ENCODE results near the gene PAAF1. TPM values are rescaled to one million over a fixed set of nuclear protein-coding genes. Genes with fewer than 3 reads are reported as not detected.

The PAAF1 gene
- 24.3 TPM for polyA plus RNA-seq (2013)

GRCh38 chr11:73876424-73877310, at the start of gene PAAF1, which contains the start of gene COA4:
TSS of gene PAAF1 (plus strand) at chr11:73876999. CDS start at chr11:73877022, 23 bp downstream.
TSS of gene COA4 (minus strand) at chr11:73876846. CDS start at chr11:73873378, 3,468 bp downstream.
- Histone ChIP-seq H3K36me3 (ENCODE audit: control insufficient read depth in 4 of 4, insufficient read depth in 4 of 4, low read length in 3 of 4) (peaks cover 6 to 29% (median 15%) of the 10 kb centered on the region in 4 experiments), H3K27me3 (replicated peaks in 2 of 5; ENCODE audit: control insufficient read depth in 4 of 5, insufficient read depth in 5 of 5, low read length in 4 of 5) (no peaks in the 10 kb centered on the region), H3K9me3 (ENCODE audit: control extremely low read depth in 1 of 5, control insufficient read depth in 4 of 5, insufficient read depth in 2 of 5, low read depth in 1 of 5, low read length in 4 of 5) (no peaks in the 10 kb centered on the region), H3K4me1 (ENCODE audit: control extremely low read depth in 1 of 4, control insufficient read depth in 4 of 4, insufficient read depth in 4 of 4, low read length in 3 of 4) (peaks cover 11 to 18% (median 17%) of the 10 kb centered on the region in 4 experiments), H3K4me3 (ENCODE audit: control insufficient read depth in 1 of 7, extremely low read depth in 1 of 7, insufficient read depth in 4 of 7, low read depth in 2 of 7, low read length in 6 of 7) (peak within 1 kb of the TSS; percentile 66 to 97 (median 87)), H3K27ac (ENCODE audit: insufficient read depth in 1 of 2, low read depth in 1 of 2, low read length in 2 of 2, poor library complexity in 1 of 2, severe bottlenecking in 2 of 2) (peak within 1 kb of the TSS; percentile 77 to 90)
- 0% methylated on average over 46 of the region's 57 CpGs for WGBS (ENCODE audit: insufficient coverage)
- ChIA-PET POLR2A (no interaction called here), CTCF (interaction anchor here (0.7 kb wide), 1 partner anchor 997 kb away, joined by 3 read pairs; no protein-coding TSS in a partner anchor)
- DNase-seq: peak; percentile 97 to 99 (median 99)

- peaks cover 10 to 38% (median 20%) of the 10 kb centered on the region in 4 experiments for H3K36me3 ChIP-seq (ENCODE audit: control insufficient read depth in 4 of 4, insufficient read depth in 4 of 4, low read length in 3 of 4)
- CTCF ChIA-PET: interaction anchor here (0.6 kb wide), 1 partner anchor 17 kb away, joined by 3 read pairs; no protein-coding TSS in a partner anchor
- POLR2A ChIA-PET: no interaction called here
- no peak overlapping the region for H3K4me3 ChIP-seq (ENCODE audit: control insufficient read depth in 1 of 7, extremely low read depth in 1 of 7, insufficient read depth in 4 of 7, low read depth in 2 of 7, low read length in 6 of 7)
- H3K4me1 ChIP-seq (ENCODE audit: control extremely low read depth in 1 of 4, control insufficient read depth in 4 of 4, insufficient read depth in 4 of 4, low read length in 3 of 4): peaks cover 0 to 6% (median 0%) of the 10 kb centered on the region in 4 experiments
- 100% methylated on average over 1 of the region's 1 CpG for WGBS (ENCODE audit: insufficient coverage)
- H3K9me3 ChIP-seq (ENCODE audit: control extremely low read depth in 1 of 5, control insufficient read depth in 4 of 5, insufficient read depth in 2 of 5, low read depth in 1 of 5, low read length in 4 of 5): no peaks in the 10 kb centered on the region
- H3K27me3 ChIP-seq (replicated peaks in 2 of 5; ENCODE audit: control insufficient read depth in 4 of 5, insufficient read depth in 5 of 5, low read length in 4 of 5): no peaks in the 10 kb centered on the region
- DNase-seq: no peak
- no peak overlapping the region for H3K27ac ChIP-seq (ENCODE audit: insufficient read depth in 1 of 2, low read depth in 1 of 2, low read length in 2 of 2, poor library complexity in 1 of 2, severe bottlenecking in 2 of 2)
These were observed 46.5 kb upstream of the PAAF1 start for GRCh38 chr11:73830261-73830660.

GRCh38 chr11:73833067-73833466, 43.7 kb upstream of the PAAF1 start:
- DNase-seq: no peak
- Histone ChIP-seq H3K36me3 (ENCODE audit: control insufficient read depth in 4 of 4, insufficient read depth in 4 of 4, low read length in 3 of 4) (peaks cover 7 to 23% (median 11%) of the 10 kb centered on the region in 4 experiments), H3K4me3 (ENCODE audit: control insufficient read depth in 1 of 7, extremely low read depth in 1 of 7, insufficient read depth in 4 of 7, low read depth in 2 of 7, low read length in 6 of 7) (no peak overlapping the region), H3K4me1 (ENCODE audit: control extremely low read depth in 1 of 4, control insufficient read depth in 4 of 4, insufficient read depth in 4 of 4, low read length in 3 of 4) (peaks cover 0 to 6% (median 0%) of the 10 kb centered on the region in 4 experiments), H3K9me3 (ENCODE audit: control extremely low read depth in 1 of 5, control insufficient read depth in 4 of 5, insufficient read depth in 2 of 5, low read depth in 1 of 5, low read length in 4 of 5) (no peaks in the 10 kb centered on the region), H3K27me3 (replicated peaks in 2 of 5; ENCODE audit: control insufficient read depth in 4 of 5, insufficient read depth in 5 of 5, low read length in 4 of 5) (no peaks in the 10 kb centered on the region), H3K27ac (ENCODE audit: insufficient read depth in 1 of 2, low read depth in 1 of 2, low read length in 2 of 2, poor library complexity in 1 of 2, severe bottlenecking in 2 of 2) (no peak overlapping the region)
- CTCF ChIA-PET: interaction anchor here (1.3 kb wide), 1 partner anchor 10 kb away, joined by 3 read pairs; no protein-coding TSS in a partner anchor
- 100% methylated on average over 1 of the region's 2 CpGs for WGBS (ENCODE audit: insufficient coverage)
- POLR2A ChIA-PET: no interaction called here

- no peaks in the 10 kb centered on the region for H3K27me3 ChIP-seq (replicated peaks in 2 of 5; ENCODE audit: control insufficient read depth in 4 of 5, insufficient read depth in 5 of 5, low read length in 4 of 5)
- WGBS (ENCODE audit: insufficient coverage): 93% methylated on average over 3 of the region's 3 CpGs
- POLR2A ChIA-PET: no interaction called here
- CTCF ChIA-PET: no interaction called here
- H3K27ac ChIP-seq (ENCODE audit: insufficient read depth in 1 of 2, low read depth in 1 of 2, low read length in 2 of 2, poor library complexity in 1 of 2, severe bottlenecking in 2 of 2): no peak overlapping the region
- DNase-seq: no peak
- H3K4me3 ChIP-seq (ENCODE audit: control insufficient read depth in 1 of 7, extremely low read depth in 1 of 7, insufficient read depth in 4 of 7, low read depth in 2 of 7, low read length in 6 of 7): no peak overlapping the region
- no peaks in the 10 kb centered on the region for H3K9me3 ChIP-seq (ENCODE audit: control extremely low read depth in 1 of 5, control insufficient read depth in 4 of 5, insufficient read depth in 2 of 5, low read depth in 1 of 5, low read length in 4 of 5)
- peaks cover 0 to 9% (median 0%) of the 10 kb centered on the region in 4 experiments for H3K4me1 ChIP-seq (ENCODE audit: control extremely low read depth in 1 of 4, control insufficient read depth in 4 of 4, insufficient read depth in 4 of 4, low read length in 3 of 4)
- H3K36me3 ChIP-seq (ENCODE audit: control insufficient read depth in 4 of 4, insufficient read depth in 4 of 4, low read length in 3 of 4): peaks cover 3 to 9% (median 5%) of the 10 kb centered on the region in 4 experiments
These were observed 38.2 kb upstream of the PAAF1 start for GRCh38 chr11:73838443-73839122.

GRCh38 chr11:73839123-73839457, 37.7 kb upstream of the PAAF1 start:
- no peaks in the 10 kb centered on the region for H3K9me3 ChIP-seq (ENCODE audit: control extremely low read depth in 1 of 5, control insufficient read depth in 4 of 5, insufficient read depth in 2 of 5, low read depth in 1 of 5, low read length in 4 of 5)
- H3K4me3 ChIP-seq (ENCODE audit: control insufficient read depth in 1 of 7, extremely low read depth in 1 of 7, insufficient read depth in 4 of 7, low read depth in 2 of 7, low read length in 6 of 7): no peak overlapping the region
- no peak for DNase-seq
- ChIA-PET POLR2A (no interaction called here), CTCF (no interaction called here)
- H3K27ac ChIP-seq (ENCODE audit: insufficient read depth in 1 of 2, low read depth in 1 of 2, low read length in 2 of 2, poor library complexity in 1 of 2, severe bottlenecking in 2 of 2): no peak overlapping the region
- peaks cover 0 to 4% (median 0%) of the 10 kb centered on the region in 4 experiments for H3K4me1 ChIP-seq (ENCODE audit: control extremely low read depth in 1 of 4, control insufficient read depth in 4 of 4, insufficient read depth in 4 of 4, low read length in 3 of 4)
- peaks cover 3 to 14% (median 6%) of the 10 kb centered on the region in 4 experiments for H3K36me3 ChIP-seq (ENCODE audit: control insufficient read depth in 4 of 4, insufficient read depth in 4 of 4, low read length in 3 of 4)
- no peaks in the 10 kb centered on the region for H3K27me3 ChIP-seq (replicated peaks in 2 of 5; ENCODE audit: control insufficient read depth in 4 of 5, insufficient read depth in 5 of 5, low read length in 4 of 5)

- peak; percentile 13 to 82 (median 71) for DNase-seq
- no peaks in the 10 kb centered on the region for H3K9me3 ChIP-seq (ENCODE audit: control extremely low read depth in 1 of 5, control insufficient read depth in 4 of 5, insufficient read depth in 2 of 5, low read depth in 1 of 5, low read length in 4 of 5)
- no peaks in the 10 kb centered on the region for H3K27me3 ChIP-seq (replicated peaks in 2 of 5; ENCODE audit: control insufficient read depth in 4 of 5, insufficient read depth in 5 of 5, low read length in 4 of 5)
- no peak overlapping the region for H3K4me3 ChIP-seq (ENCODE audit: control insufficient read depth in 1 of 7, extremely low read depth in 1 of 7, insufficient read depth in 4 of 7, low read depth in 2 of 7, low read length in 6 of 7)
- no CpG with 5 or more reads among the region's 3 CpGs for whole genome bisulfite sequencing (ENCODE audit: insufficient coverage)
- POLR2A ChIA-PET: no interaction called here
- H3K36me3 ChIP-seq (ENCODE audit: control insufficient read depth in 4 of 4, insufficient read depth in 4 of 4, low read length in 3 of 4): peaks cover 2 to 11% (median 4%) of the 10 kb centered on the region in 4 experiments
- no peak overlapping the region for H3K27ac ChIP-seq (ENCODE audit: insufficient read depth in 1 of 2, low read depth in 1 of 2, low read length in 2 of 2, poor library complexity in 1 of 2, severe bottlenecking in 2 of 2)
- peaks cover 0 to 6% (median 1%) of the 10 kb centered on the region in 4 experiments for H3K4me1 ChIP-seq (ENCODE audit: control extremely low read depth in 1 of 4, control insufficient read depth in 4 of 4, insufficient read depth in 4 of 4, low read length in 3 of 4)
- CTCF ChIA-PET: no interaction called here
These were observed 25.6 kb upstream of the PAAF1 start for GRCh38 chr11:73851046-73851764.

Measured in common myeloid progenitor, CD34-positive (primary cell).